Adipocyte (in vitro differentiated cells): Measurements from ENCODE around the gene ATP2A3.

Experiments
- DNase-seq: peaks from one replicate; pipeline ENCODE4 v3.0.0-alpha.2; 2015; ENCODE audit warnings: low read depth
- H3K27me3 ChIP-seq: replicated peaks from 2 replicates; pipeline ENCODE4 v1.7.0; 2013; ENCODE audit warnings: mild to moderate bottlenecking, low read length, moderate library complexity; ENCODE audit not compliant: control insufficient read depth, insufficient read depth
- H3K36me3 ChIP-seq: 2 replicates; pipeline ENCODE4 v1.7.0; 2013; ENCODE audit warnings: low read length, mild to moderate bottlenecking, moderate library complexity; ENCODE audit not compliant: control insufficient read depth, insufficient read depth, severe bottlenecking
- H3K4me1 ChIP-seq: 2 replicates; pipeline ENCODE4 v1.7.0; 2013; ENCODE audit warnings: mild to moderate bottlenecking, low read length, moderate library complexity; ENCODE audit not compliant: control insufficient read depth, insufficient read depth
- H3K4me3 ChIP-seq: 2 replicates; pipeline ENCODE4 v1.7.0; 2013; ENCODE audit warnings: mild to moderate bottlenecking, low read length, moderate library complexity
- H3K9ac ChIP-seq: 2 replicates; pipeline ENCODE4 v1.7.0; 2013; ENCODE audit warnings: mild to moderate bottlenecking, low read length, moderate library complexity
- H3K9me3 ChIP-seq: 2 replicates; pipeline ENCODE4 v1.7.0; 2013; ENCODE audit warnings: mild to moderate bottlenecking, low read length, moderate library complexity; ENCODE audit not compliant: control insufficient read depth

ATP2A3 gene

DNA sequence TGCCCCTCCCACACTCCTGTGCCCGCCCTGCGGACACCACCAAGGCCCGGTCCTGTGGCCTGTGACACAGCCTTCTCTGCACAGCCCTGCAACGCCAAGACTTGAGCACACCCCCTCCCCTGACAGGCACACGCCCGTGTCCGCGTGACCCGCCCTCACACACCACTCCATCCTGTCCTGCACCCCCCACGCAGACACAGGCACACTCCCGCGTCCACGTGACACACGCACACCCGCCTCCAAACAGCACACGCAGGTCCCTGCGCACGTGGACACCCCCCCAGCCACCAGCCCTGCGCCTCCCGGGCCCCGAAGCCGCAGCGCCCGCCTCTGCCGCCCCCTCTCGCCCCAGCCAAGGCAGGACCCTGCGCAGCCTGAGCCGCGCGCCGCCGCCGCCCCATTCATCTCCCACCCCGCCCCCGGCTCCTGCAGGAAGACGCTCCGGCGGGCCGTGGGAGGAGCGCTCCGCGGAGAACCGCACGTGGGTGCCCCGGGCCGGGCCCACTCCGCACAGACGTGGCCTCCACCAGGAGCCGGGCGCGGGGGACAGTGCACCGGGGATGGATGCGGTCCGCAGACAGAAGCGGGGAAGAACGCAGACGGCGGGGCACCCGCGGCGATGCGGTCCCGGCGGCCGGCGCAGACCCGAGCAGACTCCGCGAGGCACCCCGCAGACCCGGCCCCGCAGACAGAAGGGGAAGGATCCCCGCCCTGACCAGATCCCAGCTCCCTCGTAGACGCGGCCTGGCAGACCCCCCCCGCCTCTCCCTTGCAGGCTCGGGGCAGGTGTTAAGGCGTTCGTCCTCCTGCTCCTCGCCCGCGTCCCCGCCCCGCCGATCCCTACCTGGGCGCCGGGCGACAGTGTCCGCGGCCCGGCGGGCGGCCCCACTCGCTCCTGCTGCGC, 71.9 kb downstream of the ATP2A3 start:
- H3K4me1 ChIP-seq: peaks cover 66% of the 10 kb centered on the region

GRCh38 chr17:3891626-3892094, 72.6 kb downstream of the ATP2A3 start:
- Histone ChIP-seq H3K36me3 (no peaks in the 10 kb centered on the region), H3K4me3 (peak overlapping the region; percentile 77), H3K9me3 (no peaks in the 10 kb centered on the region), H3K9ac (peak overlapping the region; percentile 71), H3K27me3 (no peaks in the 10 kb centered on the region), H3K4me1 (peaks cover 65% of the 10 kb centered on the region)
- no peak for DNase-seq

More for the DNA sequence above, 71.9 kb downstream of the ATP2A3 start:
- DNase-seq: peak; percentile 75
- Histone ChIP-seq H3K36me3 (no peaks in the 10 kb centered on the region), H3K9me3 (no peaks in the 10 kb centered on the region), H3K9ac (peak overlapping the region; percentile 71), H3K4me3 (peak overlapping the region; percentile 77), H3K27me3 (no peaks in the 10 kb centered on the region)

DNA sequence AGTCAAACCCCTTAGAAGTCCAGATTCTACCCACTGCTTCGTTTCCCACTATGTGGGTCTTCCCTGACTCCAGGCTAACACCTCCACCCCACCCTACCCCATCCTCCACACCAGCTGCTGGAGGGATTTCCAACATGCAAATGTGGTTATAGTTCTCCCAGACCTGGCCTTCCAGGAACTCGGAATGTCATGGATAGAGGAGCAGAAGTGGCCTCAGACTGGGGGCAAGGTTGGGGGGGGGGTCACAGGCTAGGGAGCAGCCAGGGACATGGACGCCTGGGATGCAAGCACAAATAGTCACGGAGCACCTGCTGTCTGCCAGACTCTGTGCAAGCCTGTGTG, 73.4 kb downstream of the ATP2A3 start:
- Histone ChIP-seq H3K27me3 (no peaks in the 10 kb centered on the region), H3K4me3 (peak overlapping the region; percentile 17), H3K4me1 (peaks cover 67% of the 10 kb centered on the region), H3K9ac (peak overlapping the region; percentile 75), H3K9me3 (no peaks in the 10 kb centered on the region), H3K36me3 (no peaks in the 10 kb centered on the region)
- DNase-seq: no peak

DNA sequence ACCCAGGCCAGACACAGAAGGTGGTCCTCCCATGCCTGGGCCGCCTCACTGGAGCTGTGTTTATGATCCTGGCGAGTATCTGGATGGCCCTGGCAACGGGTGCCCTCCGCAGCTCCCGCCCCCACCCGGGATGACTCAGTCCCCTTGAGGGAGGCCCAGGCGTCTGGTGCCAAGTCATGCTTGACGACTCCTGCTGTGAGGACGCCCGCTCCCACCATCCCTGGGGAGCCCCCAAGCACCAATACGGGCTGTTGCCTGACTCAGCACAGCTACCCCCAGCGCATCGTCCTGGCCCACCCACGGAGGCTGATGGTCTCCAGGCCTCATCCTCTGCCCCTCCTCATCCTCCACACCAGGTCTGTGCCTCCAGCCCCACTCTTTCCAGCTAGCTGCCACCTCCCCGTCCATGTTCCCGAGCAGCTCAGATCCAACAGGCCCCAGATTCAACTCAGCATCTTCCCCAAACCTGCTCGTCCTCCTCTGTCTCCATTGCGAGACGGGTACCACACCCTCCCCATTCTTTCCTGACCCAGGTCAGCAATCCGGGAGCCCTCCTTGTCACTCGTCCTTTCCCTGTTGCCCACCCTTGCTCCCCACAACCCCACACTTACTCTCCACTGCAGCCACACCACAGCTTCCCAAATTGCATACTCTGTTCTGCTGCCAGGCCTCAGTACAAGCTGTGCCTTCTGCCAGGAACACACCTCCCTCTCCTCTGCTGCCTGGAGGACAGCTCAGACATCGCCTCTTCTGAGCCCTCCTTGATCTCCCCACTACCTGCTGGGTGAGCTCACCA, 74.0 kb downstream of the ATP2A3 start:
- Histone ChIP-seq H3K36me3 (no peaks in the 10 kb centered on the region), H3K27me3 (no peaks in the 10 kb centered on the region), H3K4me1 (peaks cover 73% of the 10 kb centered on the region), H3K9me3 (no peaks in the 10 kb centered on the region), H3K4me3 (peak overlapping the region; percentile 56), H3K9ac (peak overlapping the region; percentile 75)
- DNase-seq: peak; percentile 97

DNA sequence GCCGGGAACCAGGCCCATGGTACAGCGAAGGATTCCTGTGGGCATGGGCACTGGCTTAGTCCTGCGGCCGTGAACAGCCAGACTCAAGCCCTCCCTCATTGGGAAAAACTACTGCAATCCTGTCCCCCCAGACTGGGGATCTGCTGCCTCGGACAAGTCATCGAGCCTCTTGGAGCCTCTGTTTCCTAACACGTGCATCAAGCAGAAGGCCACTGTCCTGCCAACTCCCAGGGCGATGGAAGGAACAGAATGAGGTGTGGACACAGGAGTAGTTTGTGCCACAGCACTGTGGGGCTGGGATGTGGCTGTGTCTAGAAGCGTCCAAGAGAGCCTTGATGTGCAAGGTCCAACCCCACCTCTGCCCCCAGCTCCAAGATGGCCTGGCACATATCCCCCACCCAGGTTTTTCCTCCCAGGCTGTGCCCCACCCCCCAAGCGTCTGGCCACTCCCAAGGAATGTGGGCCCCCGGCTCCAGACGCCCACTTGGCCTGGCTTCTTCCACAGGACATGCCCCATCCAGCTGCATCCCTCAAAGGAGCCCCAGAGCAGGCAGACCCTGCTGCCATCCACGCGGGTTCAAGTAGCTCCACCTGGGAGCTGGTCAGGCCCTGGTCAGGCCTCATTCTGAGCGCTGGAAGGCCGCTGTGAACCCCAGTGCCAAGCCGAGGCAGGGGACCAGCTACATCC, 74.8 kb downstream of the ATP2A3 start:
- no peaks in the 10 kb centered on the region for H3K27me3 ChIP-seq
- peak overlapping the region; percentile 75 for H3K9ac ChIP-seq
- H3K4me3 ChIP-seq: peak overlapping the region; percentile 38
- peaks cover 66% of the 10 kb centered on the region for H3K4me1 ChIP-seq
- no peaks in the 10 kb centered on the region for H3K36me3 ChIP-seq
- peak; percentile 29 for DNase-seq
- H3K9me3 ChIP-seq: no peaks in the 10 kb centered on the region

- Histone ChIP-seq H3K4me3 (no peak overlapping the region), H3K9me3 (no peaks in the 10 kb centered on the region), H3K9ac (peak overlapping the region; percentile 75), H3K36me3 (peaks cover 4% of the 10 kb centered on the region), H3K27me3 (no peaks in the 10 kb centered on the region), H3K4me1 (peaks cover 61% of the 10 kb centered on the region)
- peak; percentile 96 for DNase-seq
These were observed 75.7 kb downstream of the ATP2A3 start for GRCh38 chr17:3888343-3889171.

GRCh38 chr17:3887804-3888203, 76.4 kb downstream of the ATP2A3 start:
- peak; percentile 3 for DNase-seq
- peak overlapping the region; percentile 65 for H3K9ac ChIP-seq
- H3K4me1 ChIP-seq: peaks cover 58% of the 10 kb centered on the region

GRCh38 chr17:3887394-3887793, 76.8 kb downstream of the ATP2A3 start:
- Histone ChIP-seq H3K36me3 (peaks cover 8% of the 10 kb centered on the region), H3K4me3 (no peak overlapping the region), H3K9me3 (no peaks in the 10 kb centered on the region), H3K9ac (peak overlapping the region; percentile 65), H3K27me3 (no peaks in the 10 kb centered on the region), H3K4me1 (peaks cover 58% of the 10 kb centered on the region)
- no peak for DNase-seq

More at GRCh38 chr17:3887804-3888203, 76.4 kb downstream of the ATP2A3 start:
- Histone ChIP-seq H3K27me3 (no peaks in the 10 kb centered on the region), H3K4me3 (no peak overlapping the region), H3K36me3 (peaks cover 8% of the 10 kb centered on the region), H3K9me3 (no peaks in the 10 kb centered on the region)

- Histone ChIP-seq H3K36me3 (peaks cover 13% of the 10 kb centered on the region), H3K9ac (no peak overlapping the region), H3K9me3 (no peaks in the 10 kb centered on the region), H3K27me3 (no peaks in the 10 kb centered on the region), H3K4me1 (peaks cover 54% of the 10 kb centered on the region), H3K4me3 (no peak overlapping the region)
- DNase-seq: no peak
These were observed 77.5 kb downstream of the ATP2A3 start for GRCh38 chr17:3886776-3887175.

- peaks cover 46% of the 10 kb centered on the region for H3K4me1 ChIP-seq
- peak overlapping the region; percentile 45 for H3K9ac ChIP-seq
- no peak overlapping the region for H3K4me3 ChIP-seq
- H3K9me3 ChIP-seq: no peaks in the 10 kb centered on the region
- DNase-seq: peak; percentile 59
- no peaks in the 10 kb centered on the region for H3K27me3 ChIP-seq
- H3K36me3 ChIP-seq: peaks cover 15% of the 10 kb centered on the region
These were observed 78.3 kb downstream of the ATP2A3 start for GRCh38 chr17:3885970-3886369.
